Activated CD8-positive, alpha-beta memory T cell treated with anti-CD3 and anti-CD28 coated beads for 48 hours (primary cell): ENCODE data around the gene PLPPR3.

Experiments
- DNase-seq, 3 experiments: peaks; one replicate each; pipeline ENCODE4 v3.0.0-alpha.2; 2020; ENCODE audit warnings: low read depth in 2 of 3, low spot score in 2 of 3

PLPPR3 gene

GRCh38 chr19:821825-822503 is at the start of gene PLPPR3:
Gene PLPPR3, minus strand, starts transcription at chr19:821955. Its CDS starts 396 bp downstream, at chr19:821559.
- no peak for DNase-seq

GRCh38 chr19:870963-871401 is 49.2 kb upstream of the PLPPR3 start:
- no peak for DNase-seq

GRCh38 chr19:870314-870713 is 48.6 kb upstream of the PLPPR3 start:
- DNase-seq = no peak

- DNase-seq = no peak
Measured at GRCh38 chr19:869245-870177, 47.8 kb upstream of the PLPPR3 start.

- DNase-seq = no peak
Measured at GRCh38 chr19:868458-869244, 46.9 kb upstream of the PLPPR3 start.

- DNase-seq = no peak
Measured at GRCh38 chr19:867855-868457, 46.2 kb upstream of the PLPPR3 start.

GRCh38 chr19:867301-867793 is 45.6 kb upstream of the PLPPR3 start:
- DNase-seq = no peak

GRCh38 chr19:866769-867300 is 45.1 kb upstream of the PLPPR3 start:
- DNase-seq = no peak

GRCh38 chr19:863315-863620 is 41.5 kb upstream of the PLPPR3 start:
- DNase-seq = no peak

- peak; percentile 25 to 63 (median 49) for DNase-seq
Measured at GRCh38 chr19:862581-863314, 41.0 kb upstream of the PLPPR3 start.

- DNase-seq = peak; percentile 35 to 72 (median 66)
Measured at GRCh38 chr19:861756-862580, 40.2 kb upstream of the PLPPR3 start.

- no peak for DNase-seq
Measured at GRCh38 chr19:861141-861755, 39.5 kb upstream of the PLPPR3 start.

- DNase-seq = no peak
Measured at GRCh38 chr19:858868-859843, 37.4 kb upstream of the PLPPR3 start, which contains the start of gene CFD. Gene CFD, plus strand, starts transcription at chr19:859664. Its CDS starts 26 bp downstream, at chr19:859690.

- no peak for DNase-seq
Measured at GRCh38 chr19:858284-858683, 36.5 kb upstream of the PLPPR3 start.

GRCh38 chr19:855566-856120 is 33.9 kb upstream of the PLPPR3 start:
- no peak for DNase-seq

GRCh38 chr19:855142-855541 is 33.4 kb upstream of the PLPPR3 start:
- DNase-seq = no peak

- DNase-seq = no peak
Measured at GRCh38 chr19:854549-854948, 32.8 kb upstream of the PLPPR3 start.
